Spinal cord (tissue), 10 donors: ENCODE data around the gene SUGP2. TPM values are rescaled to one million over a fixed set of nuclear protein-coding genes. Genes with fewer than 3 reads are reported as not detected.

Source experiments
- DNase-seq, 6 donors: peaks; one replicate each; pipeline versions ENCODE4 v3.0.0 to v3.0.0-alpha.2; 2013 to 2015; ENCODE audit warnings: low spot score in 6 of 6, low read depth in 4 of 6
- H3K27ac ChIP-seq: one replicate; pipeline ENCODE4 v1.5.1; 2013; ENCODE audit warnings: low read depth, low read length, control low read depth
- H3K27me3 ChIP-seq: one replicate; pipeline ENCODE4 v1.6.1; 2013; ENCODE audit warnings: low read length; ENCODE audit not compliant: control insufficient read depth, insufficient read depth
- H3K36me3 ChIP-seq: one replicate; pipeline ENCODE4 v1.6.1; 2013; ENCODE audit warnings: low read length; ENCODE audit not compliant: control insufficient read depth, insufficient read depth
- H3K4me1 ChIP-seq: one replicate; pipeline ENCODE4 v1.6.1; 2013; ENCODE audit warnings: low read length; ENCODE audit not compliant: control insufficient read depth, insufficient read depth
- H3K4me3 ChIP-seq: one replicate; pipeline ENCODE4 v1.5.1; 2013; ENCODE audit warnings: low read depth, low read length, control low read depth
- H3K9me3 ChIP-seq: one replicate; pipeline ENCODE4 v1.6.1; 2013; ENCODE audit warnings: low read length; ENCODE audit not compliant: control insufficient read depth, insufficient read depth
- WGBS: methylation state at CpG from one replicate; pipeline ENCODE4 v1.1.5; 2013; ENCODE audit warnings: missing lambda C conversion rate; ENCODE audit not compliant: insufficient coverage; 5-methylcytosine and 5-hydroxymethylcytosine counted together
- long read RNA-seq, 4 donors: transcript quantifications; one replicate each; lab custom pipeline, GENCODE V29; 2026
- polyA plus RNA-seq, 2 donors: library from polyadenylated mRNA; unstranded; fragments of 120-200 nt; gene quantifications; one replicate each; pipeline ENCODE4 v1.2.1, GENCODE V29; 2013; ENCODE audit not compliant: insufficient read length in 2 of 2
- total RNA-seq, 2 donors: library from RNA; depleted of rRNA in 1 of 2; stranded (reverse); fragments of 120-200 nt in 1 of 2; fragments of >200 nt in 1 of 2; gene quantifications; one replicate each; pipeline versions ENCODE4 v1.2.3 to v1.2.4, GENCODE V29; 2013 to 2014
- donor health status: healthy.

The SUGP2 gene
- total RNA-seq (10 to 100 TPM; 76.8 to 83.2 TPM), polyA plus RNA-seq (100 to 1,000 TPM; 176 to 198 TPM)
- long read RNA-seq, donor 1, transcript SUGP2-202 (11 exons, 3,640 nt): major isoform, 11 of 115 reads
- long read RNA-seq, donor 1, partial matches to known transcripts: 102 of 115 reads
- long read RNA-seq, donor 1, other reads (novel, unspliced or antisense): 0 of 115 reads
- long read RNA-seq, donor 2, partial matches to known transcripts: 32 of 32 reads
- long read RNA-seq, donor 2, other reads (novel, unspliced or antisense): 0 of 32 reads
- long read RNA-seq, donor 3, partial matches to known transcripts: 63 of 69 reads
- long read RNA-seq, donor 3, other reads (novel, unspliced or antisense): 0 of 69 reads
- long read RNA-seq, donor 4, partial matches to known transcripts: 34 of 40 reads
- long read RNA-seq, donor 4, other reads (novel, unspliced or antisense): 0 of 40 reads

DNA sequence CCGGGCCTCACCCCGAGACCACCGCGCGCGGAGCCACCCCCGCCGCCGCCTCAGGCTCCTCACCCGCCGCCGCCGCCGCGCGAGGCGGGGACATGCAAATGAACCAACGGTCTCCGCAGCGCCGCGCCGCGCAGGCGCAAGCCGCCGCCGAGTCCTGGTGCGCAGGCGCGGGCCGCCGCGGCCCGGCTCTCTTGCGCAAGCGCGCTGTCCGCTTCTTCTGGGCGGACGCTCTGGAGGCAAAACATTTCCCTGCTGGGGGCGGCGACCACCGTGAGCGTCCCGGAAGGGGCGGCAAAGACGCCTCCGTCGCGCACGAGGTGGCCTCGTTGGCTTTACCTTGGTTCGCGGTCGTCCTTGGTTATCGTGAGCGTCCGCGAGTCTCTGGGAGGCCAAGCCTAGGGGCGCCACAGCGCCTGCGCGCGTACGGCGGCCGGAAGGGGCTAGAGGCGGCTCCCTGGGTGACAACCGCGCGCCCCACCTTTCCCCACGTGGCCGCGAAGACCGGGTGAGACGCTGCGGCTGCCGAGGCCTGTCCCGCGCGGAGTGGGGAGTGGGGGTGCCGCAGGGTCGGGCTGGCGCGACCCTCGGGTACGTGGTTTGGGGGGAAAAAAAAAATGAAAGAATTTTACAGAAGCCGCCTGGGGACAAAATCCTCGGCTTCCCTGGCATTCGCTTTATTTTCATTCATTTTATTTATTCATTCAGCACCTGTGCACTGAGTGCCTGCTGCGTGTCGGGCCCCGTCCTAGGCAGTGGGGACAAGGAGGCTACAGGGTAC lies at the start of gene SUGP2, which contains the start of gene ARMC6:
Gene SUGP2, minus strand, starts transcription at position 92 of the 778 bp plus-strand sequence. CDS start 2,446 bp downstream, outside the sequence.
Gene ARMC6, plus strand, starts transcription at position 178 of the 778 bp plus-strand sequence. CDS start 607 bp downstream, outside the sequence.
- no peaks in the 10 kb centered on the region for H3K27me3 ChIP-seq
- peak; percentile 79 to 96 (median 86) for DNase-seq
- H3K9me3 ChIP-seq: no peaks in the 10 kb centered on the region
- H3K27ac ChIP-seq: peak within 1 kb of the TSS; percentile 84
- peaks cover 31% of the 10 kb centered on the region for H3K36me3 ChIP-seq
- peaks cover 27% of the 10 kb centered on the region for H3K4me1 ChIP-seq
- WGBS: under 1% methylated on average over 91 of the region's 94 CpGs
- H3K4me3 ChIP-seq: peak within 1 kb of the TSS; percentile 87

DNA sequence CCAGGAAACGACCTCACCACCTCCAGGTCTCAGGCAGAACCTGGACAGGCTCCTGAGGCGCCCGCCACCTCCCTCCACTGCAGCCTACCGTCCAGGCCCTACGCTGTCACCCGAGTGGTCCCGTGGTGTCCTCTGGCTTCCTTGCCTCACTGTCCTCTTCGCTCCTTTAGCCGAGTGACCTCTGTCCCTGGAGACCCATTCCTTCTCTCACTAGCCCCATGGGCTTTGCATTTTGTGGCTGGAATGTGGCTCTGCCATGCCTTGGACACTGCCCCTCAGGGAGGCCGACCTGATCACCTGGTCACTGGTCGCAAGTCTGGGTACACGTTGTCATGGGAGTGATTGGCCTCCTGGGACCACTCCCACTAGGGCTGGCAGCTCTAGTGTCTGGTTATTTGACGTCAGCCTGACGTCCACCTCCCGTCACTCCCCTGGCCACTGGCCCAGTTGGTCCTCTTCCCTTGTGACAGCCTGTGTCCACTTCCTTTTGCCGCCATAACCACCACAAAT lies 48.4 kb upstream of the SUGP2 start:
- no peak for DNase-seq
- Histone ChIP-seq H3K9me3 (no peaks in the 10 kb centered on the region), H3K27ac (no peak overlapping the region), H3K4me1 (peaks cover 5% of the 10 kb centered on the region), H3K36me3 (peaks cover 40% of the 10 kb centered on the region), H3K27me3 (no peaks in the 10 kb centered on the region), H3K4me3 (no peak overlapping the region)
- 77% methylated on average over 14 of the region's 16 CpGs for WGBS

DNA sequence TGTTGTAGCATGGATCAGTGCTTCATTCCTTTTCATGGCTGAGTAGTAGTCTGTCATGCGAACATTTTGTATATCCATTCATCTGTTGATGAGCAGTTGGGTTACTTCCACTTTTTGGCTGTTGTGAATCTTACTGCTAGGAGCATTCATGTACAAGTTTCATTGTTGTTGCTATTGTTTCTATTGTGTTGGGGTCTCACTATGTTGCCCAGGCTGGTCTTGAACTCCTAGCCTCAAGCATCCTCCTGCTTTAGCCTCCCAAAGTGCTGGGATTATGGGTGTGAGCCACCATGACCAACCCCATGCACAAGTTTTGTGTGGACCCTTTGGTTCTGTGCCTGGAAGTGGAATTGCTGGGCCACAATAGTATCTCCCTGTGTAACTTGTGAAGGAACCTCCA lies 46.3 kb upstream of the SUGP2 start:
- Histone ChIP-seq H3K36me3 (peaks cover 39% of the 10 kb centered on the region), H3K4me1 (no peaks in the 10 kb centered on the region), H3K9me3 (no peaks in the 10 kb centered on the region), H3K27ac (no peak overlapping the region), H3K4me3 (no peak overlapping the region), H3K27me3 (no peaks in the 10 kb centered on the region)
- no CpG with 5 or more reads among the region's 1 CpG for WGBS
- DNase-seq: no peak

DNA sequence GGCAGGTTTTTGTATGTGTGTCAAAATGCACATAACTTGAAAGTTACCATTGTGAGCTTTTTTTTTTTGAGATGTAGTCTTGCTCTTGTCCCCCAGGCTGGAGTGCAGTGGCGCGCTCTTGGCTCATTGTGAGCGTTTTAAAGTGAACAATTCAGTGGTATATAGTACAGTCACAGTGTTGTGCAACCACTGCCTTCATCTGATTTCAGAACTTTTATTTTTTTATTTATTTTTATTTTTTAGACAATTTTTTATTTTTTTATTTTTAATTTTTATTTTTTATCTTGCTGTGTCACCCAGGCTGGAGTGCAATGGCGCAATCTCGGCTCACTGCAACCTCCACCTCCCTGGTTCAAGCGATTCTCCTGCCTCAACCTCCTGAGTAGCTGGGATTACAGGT lies 45.5 kb upstream of the SUGP2 start:
- WGBS: no CpG with 5 or more reads among the region's 6 CpGs
- no peaks in the 10 kb centered on the region for H3K27me3 ChIP-seq
- no peak for DNase-seq
- peaks cover 3% of the 10 kb centered on the region for H3K4me1 ChIP-seq
- H3K36me3 ChIP-seq: peaks cover 36% of the 10 kb centered on the region
- H3K9me3 ChIP-seq: no peaks in the 10 kb centered on the region
- no peak overlapping the region for H3K4me3 ChIP-seq
- no peak overlapping the region for H3K27ac ChIP-seq

DNA sequence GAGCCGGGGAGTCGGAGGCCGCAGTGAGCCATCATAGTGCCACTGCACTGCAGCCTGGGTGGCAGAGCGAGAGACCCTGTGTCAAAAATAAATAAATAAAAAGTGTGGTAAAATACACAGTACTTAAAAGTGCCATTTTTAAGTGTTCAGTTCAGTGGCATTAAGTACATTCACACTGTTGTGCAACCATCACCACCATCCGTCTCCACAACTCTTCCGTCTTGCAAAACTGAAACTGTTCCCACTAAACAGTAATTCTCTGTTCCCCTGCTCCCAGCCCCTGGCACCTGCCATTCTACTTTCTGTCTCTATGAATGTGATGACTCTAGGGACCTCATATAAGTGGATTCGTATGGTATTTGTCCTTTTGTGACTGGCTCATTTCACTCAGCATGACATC lies 43.8 kb upstream of the SUGP2 start:
- no peak overlapping the region for H3K4me3 ChIP-seq
- peaks cover 24% of the 10 kb centered on the region for H3K36me3 ChIP-seq
- 75% methylated on average over 2 of the region's 7 CpGs for WGBS
- DNase-seq: peak in 1 of 6 donors; percentile 61
- peaks cover 3% of the 10 kb centered on the region for H3K4me1 ChIP-seq
- no peak overlapping the region for H3K27ac ChIP-seq
- no peaks in the 10 kb centered on the region for H3K9me3 ChIP-seq
- H3K27me3 ChIP-seq: no peaks in the 10 kb centered on the region

DNA sequence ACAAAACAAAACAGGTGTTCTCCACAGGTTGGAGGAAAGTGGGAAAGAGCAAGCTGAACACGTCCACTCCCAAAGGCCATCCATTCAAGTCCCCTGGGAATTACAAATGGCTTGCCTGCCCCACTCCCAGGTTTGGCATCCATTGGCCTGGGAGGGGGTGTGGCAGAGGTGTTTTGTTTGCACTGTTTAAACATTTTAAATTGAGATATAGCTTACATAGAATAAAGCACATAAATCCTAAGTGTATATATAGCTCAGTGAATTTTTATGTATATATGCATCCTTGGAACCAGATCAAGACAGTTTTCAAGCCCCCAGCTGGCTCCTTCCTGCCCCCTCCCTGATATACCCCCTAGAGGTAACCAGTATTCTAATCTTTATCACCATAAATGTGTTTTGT lies 43.2 kb upstream of the SUGP2 start:
- Histone ChIP-seq H3K27me3 (no peaks in the 10 kb centered on the region), H3K4me3 (no peak overlapping the region), H3K9me3 (no peaks in the 10 kb centered on the region), H3K4me1 (peaks cover 3% of the 10 kb centered on the region), H3K36me3 (peaks cover 21% of the 10 kb centered on the region), H3K27ac (no peak overlapping the region)
- no CpG with 5 or more reads among the region's 1 CpG for WGBS
- no peak for DNase-seq

DNA sequence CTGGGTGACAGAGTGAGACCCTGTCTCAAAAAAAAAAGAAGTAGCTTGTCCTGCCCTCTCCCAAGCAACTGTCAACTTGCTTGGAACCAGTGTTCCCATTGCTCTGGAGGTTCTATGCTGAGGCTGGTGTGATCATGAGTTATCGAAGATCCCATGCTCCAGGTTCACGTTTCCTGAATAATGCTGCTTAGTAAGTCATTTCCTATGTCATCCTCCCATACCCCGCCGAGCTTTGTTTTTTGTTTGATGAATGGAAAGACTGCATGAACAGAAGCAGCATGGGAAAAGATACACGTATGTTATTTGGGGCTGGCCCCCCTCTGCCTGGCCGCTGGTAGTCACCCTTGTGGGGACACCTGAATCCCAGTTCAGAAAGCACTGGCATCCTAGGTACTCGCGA lies 41.8 kb upstream of the SUGP2 start:
- Histone ChIP-seq H3K4me3 (no peak overlapping the region), H3K9me3 (no peaks in the 10 kb centered on the region), H3K4me1 (peaks cover 3% of the 10 kb centered on the region), H3K27me3 (no peaks in the 10 kb centered on the region), H3K36me3 (peaks cover 23% of the 10 kb centered on the region), H3K27ac (no peak overlapping the region)
- 93% methylated on average over 4 of the region's 8 CpGs for WGBS
- no peak for DNase-seq

DNA sequence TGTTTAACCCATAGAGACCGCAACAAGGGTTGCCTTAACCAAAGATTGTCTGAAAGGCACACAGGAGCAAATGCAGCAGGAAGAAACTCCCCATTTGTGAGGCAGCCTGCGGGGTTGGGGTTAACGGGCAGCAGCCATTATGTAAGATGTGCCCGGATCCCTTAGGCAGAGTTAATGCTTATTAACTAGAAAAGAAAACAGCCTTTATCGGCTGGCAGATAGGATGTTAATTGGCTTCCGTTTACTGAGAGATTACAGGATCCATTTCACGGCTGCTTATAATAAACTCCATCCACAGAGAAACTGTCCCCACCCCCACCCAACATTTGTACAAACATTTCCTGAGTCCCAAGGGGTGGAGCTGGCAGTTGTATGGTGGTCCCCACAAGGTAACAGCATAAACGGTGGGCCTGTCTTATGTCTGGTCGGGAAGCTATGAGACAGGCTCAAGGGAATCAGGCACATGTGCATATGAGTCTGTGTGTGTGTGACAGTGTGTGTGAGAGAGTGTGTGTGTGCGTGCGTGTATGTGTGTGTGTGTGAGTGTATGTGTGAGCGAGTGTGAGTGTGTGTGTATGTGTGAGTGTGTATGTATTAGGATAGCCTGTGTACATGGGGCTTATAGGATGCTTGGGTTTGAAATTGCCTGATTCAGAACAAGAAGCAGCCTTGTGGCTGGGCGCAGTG lies 41.0 kb upstream of the SUGP2 start:
- Histone ChIP-seq H3K27ac (no peak overlapping the region), H3K27me3 (no peaks in the 10 kb centered on the region), H3K4me1 (peaks cover 4% of the 10 kb centered on the region), H3K4me3 (no peak overlapping the region), H3K9me3 (no peaks in the 10 kb centered on the region), H3K36me3 (peaks cover 23% of the 10 kb centered on the region)
- 52% methylated on average over 9 of the region's 13 CpGs for WGBS
- DNase-seq: peak in 1 of 6 donors; percentile 92

DNA sequence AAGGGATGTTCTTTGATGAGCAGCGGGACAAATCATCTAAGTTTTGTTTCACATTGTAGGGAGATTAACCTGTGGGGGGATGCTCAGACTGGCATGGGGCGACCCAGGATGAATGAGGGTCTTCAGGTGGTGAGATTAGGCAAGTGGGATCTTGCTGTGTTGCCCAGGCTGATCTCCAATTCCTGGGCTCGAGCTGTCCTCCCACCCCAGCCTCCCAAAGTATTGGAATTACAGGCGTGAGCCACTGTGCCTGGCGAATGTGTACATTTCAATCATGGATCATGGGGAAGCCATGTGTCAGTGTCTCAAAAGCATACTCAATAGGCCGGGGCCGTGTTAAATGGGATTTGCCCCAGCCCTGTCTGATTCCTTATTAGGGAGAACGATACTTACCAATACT lies 38.6 kb upstream of the SUGP2 start:
- WGBS: 90% methylated on average over 7 of the region's 8 CpGs
- H3K27me3 ChIP-seq: no peaks in the 10 kb centered on the region
- DNase-seq: no peak
- peaks cover 13% of the 10 kb centered on the region for H3K4me1 ChIP-seq
- no peak overlapping the region for H3K4me3 ChIP-seq
- peaks cover 15% of the 10 kb centered on the region for H3K36me3 ChIP-seq
- no peaks in the 10 kb centered on the region for H3K9me3 ChIP-seq
- no peak overlapping the region for H3K27ac ChIP-seq
